Measurements from ENCODE around the gene SLC25A12. TPM values are rescaled to one million over a fixed set of nuclear protein-coding genes. Genes with fewer than 3 reads are reported as not detected.

The SLC25A12 gene
- total and polyA plus RNA-seq, 2 of the 13 experiments (the other 11 are each of a cell fraction or from before 2014, with no cell fraction given), result 8.1 to 15.9 TPM

DNA sequence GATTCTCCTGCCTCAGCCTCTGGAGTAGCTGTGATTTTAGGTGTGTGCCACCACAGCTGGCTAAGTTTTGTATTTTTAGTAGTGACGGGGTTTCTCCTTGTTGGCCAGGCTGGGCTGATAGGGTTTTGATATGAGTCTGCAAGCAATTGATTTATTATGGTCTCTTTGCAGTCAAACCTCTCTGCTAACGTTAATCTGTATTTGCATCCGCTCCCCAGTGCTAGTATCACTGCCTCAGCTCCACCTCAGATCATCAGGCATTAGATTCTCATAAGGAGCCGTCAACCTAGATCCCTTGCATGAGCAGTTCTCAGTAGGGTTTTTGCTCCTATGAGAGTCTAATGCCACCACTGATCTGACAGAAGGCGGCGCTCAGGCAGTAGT is 47.3 kb upstream of the SLC25A12 start:
- TF ChIP-seq, protein P1, sequence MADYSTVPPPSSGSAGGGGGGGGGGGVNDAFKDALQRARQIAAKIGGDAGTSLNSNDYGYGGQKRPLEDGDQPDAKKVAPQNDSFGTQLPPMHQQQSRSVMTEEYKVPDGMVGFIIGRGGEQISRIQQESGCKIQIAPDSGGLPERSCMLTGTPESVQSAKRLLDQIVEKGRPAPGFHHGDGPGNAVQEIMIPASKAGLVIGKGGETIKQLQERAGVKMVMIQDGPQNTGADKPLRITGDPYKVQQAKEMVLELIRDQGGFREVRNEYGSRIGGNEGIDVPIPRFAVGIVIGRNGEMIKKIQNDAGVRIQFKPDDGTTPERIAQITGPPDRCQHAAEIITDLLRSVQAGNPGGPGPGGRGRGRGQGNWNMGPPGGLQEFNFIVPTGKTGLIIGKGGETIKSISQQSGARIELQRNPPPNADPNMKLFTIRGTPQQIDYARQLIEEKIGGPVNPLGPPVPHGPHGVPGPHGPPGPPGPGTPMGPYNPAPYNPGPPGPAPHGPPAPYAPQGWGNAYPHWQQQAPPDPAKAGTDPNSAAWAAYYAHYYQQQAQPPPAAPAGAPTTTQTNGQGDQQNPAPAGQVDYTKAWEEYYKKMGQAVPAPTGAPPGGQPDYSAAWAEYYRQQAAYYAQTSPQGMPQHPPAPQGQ (CRISPR knock-in tag; IDR thresholded peaks at IDR 0.05; ENCODE audit: borderline replicate concordance), result no peak
- TF ChIP-seq TAF1 (CRISPR knock-in tag; IDR thresholded peaks at IDR 0.05), result no peak
- TF ChIP-seq, protein P2, sequence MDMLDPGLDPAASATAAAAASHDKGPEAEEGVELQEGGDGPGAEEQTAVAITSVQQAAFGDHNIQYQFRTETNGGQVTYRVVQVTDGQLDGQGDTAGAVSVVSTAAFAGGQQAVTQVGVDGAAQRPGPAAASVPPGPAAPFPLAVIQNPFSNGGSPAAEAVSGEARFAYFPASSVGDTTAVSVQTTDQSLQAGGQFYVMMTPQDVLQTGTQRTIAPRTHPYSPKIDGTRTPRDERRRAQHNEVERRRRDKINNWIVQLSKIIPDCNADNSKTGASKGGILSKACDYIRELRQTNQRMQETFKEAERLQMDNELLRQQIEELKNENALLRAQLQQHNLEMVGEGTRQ (IDR thresholded peaks at IDR 0.05; ENCODE audit: low read depth, low read length), result no peak
- TF ChIP-seq, protein P2 (CRISPR knock-in tag; IDR thresholded peaks at IDR 0.05; ENCODE audit: borderline replicate concordance), result no peak
- Histone ChIP-seq H3K36me3 (replicated peaks in 1 of 2; ENCODE audit: control insufficient read depth in 1 of 2, insufficient read depth in 2 of 2, low read length in 2 of 2) (peaks cover 0 to 14% of the 10 kb centered on the region in 2 experiments; a peak in 2 of 5 replicates), H3K9me3 (ENCODE audit: low read length) (no peaks in the 10 kb centered on the region), H3K9ac (ENCODE audit: insufficient read depth, low read depth, low read length) (no peak overlapping the region), H3K4me2 (ENCODE audit: low read depth, low read length) (no peak overlapping the region), H2AFZ (ENCODE audit: low read length) (no peak overlapping the region), H3K79me2 (ENCODE audit: insufficient read depth, low read length) (peaks cover 34% of the 10 kb centered on the region), H4K20me1 (ENCODE audit: insufficient read depth, low read length) (no peaks in the 10 kb centered on the region), H3K4me1 (ENCODE audit: insufficient read depth, low read length) (peaks cover 10% of the 10 kb centered on the region), H3K27me3 (ENCODE audit: control insufficient read depth in 1 of 2, insufficient read depth in 2 of 2, low read length in 2 of 2) (no peaks in the 10 kb centered on the region), H3K4me3 (replicated peaks in 1 of 3; ENCODE audit: insufficient read depth in 1 of 3, low read depth in 2 of 3, low read length in 3 of 3) (no peak overlapping the region), H3K27ac (ENCODE audit: extremely low read length, insufficient read depth, low read length) (no peak overlapping the region)
- CTCF ChIA-PET (ENCODE audit: low intra/inter-chr PET ratio, low total read pairs), result interaction anchor here (1.1 to 2.0 kb wide), 3 partner anchors 162 to 165 kb away, joined by 3 to 7 read pairs (median 5); partner anchors contain the start of gene DLX2
- POLR2A ChIA-PET, result interaction anchor here (1.4 to 1.9 kb wide), 2 partner anchors 18 to 161 kb away, joined by 6 read pairs; partner anchors contain the start of genes DLX2 and HAT1
- no TSS peak for BruUV-seq (replicated peaks)
- WGBS (ENCODE audit: low lambda C conversion rate), result 96% methylated on average over 6 of the region's 6 CpGs
- FAIRE-seq, result no peak
- in situ Hi-C loops (cut with HindIII; ENCODE audit: extremely low pct_ligation_motif_present, low pct_unique_long_range_greater_than_20kb) (loop anchor here (5.0 kb wide), 1 partner anchor 234 kb away; no protein-coding TSS in a partner anchor), intact Hi-C loops (cut with micrococcal nuclease; ENCODE audit: unreplicated experiment) (loop anchor here (1.0 to 5.0 kb wide), 2 partner anchors 165 to 234 kb away; no protein-coding TSS in a partner anchor)
- no peak for DNase-seq (ENCODE audit: low spot score)
- no peak for ATAC-seq
